AG10803 (cell line): ENCODE measurements around the gene KIF7.
"Not testable (repeated sequence)": the region's sequence is repeated elsewhere in the genome, so short reads cannot be mapped to it uniquely, and the experiment has no call there.

Experiments used
- DNase-seq: peaks from one replicate; pipeline ENCODE4 v3.0.0; 2010; ENCODE audit warnings: low read depth
- H3K4me3 ChIP-seq: 2 replicates; pipeline ENCODE4 v1.5.1; 2011; ENCODE audit warnings: mild to moderate bottlenecking, low read length, control low read depth
- CTCF ChIP-seq: conservative IDR thresholded peaks from 2 replicates; pipeline ENCODE4 v1.5.1; 2011; ENCODE audit warnings: mild to moderate bottlenecking, low read length, control low read depth, inconsistent platforms

The KIF7 gene

GRCh38 chr15:89654847-89655805 is at the start of gene KIF7:
Gene KIF7, minus strand, starts transcription at chr15:89655467. Its CDS starts 2,537 bp downstream, at chr15:89652930.
- no peak for TF ChIP-seq CTCF
- DNase-seq: peak; percentile 48
- H3K4me3 ChIP-seq: peak within 1 kb of the TSS; percentile 73

DNA sequence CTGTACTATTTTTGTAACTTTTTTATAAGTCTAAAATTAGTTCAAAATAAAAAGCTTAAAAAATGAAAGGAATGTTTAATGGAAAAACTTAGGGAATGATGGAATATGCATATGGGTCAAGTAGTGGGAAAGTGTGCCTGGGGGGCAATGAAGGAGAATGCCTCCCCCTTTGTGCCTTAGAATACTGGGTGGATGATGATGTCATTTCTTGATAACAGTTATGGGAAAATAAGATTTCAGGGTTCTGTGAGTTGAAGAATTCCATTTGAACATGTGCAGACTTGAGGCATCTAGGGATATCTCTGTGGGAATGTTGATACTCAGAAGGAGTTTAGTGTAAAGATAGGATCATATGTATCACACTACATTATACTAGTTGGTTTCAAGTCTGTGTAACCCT is 49.1 kb upstream of the KIF7 start:
- H3K4me3 ChIP-seq: no peak overlapping the region
- no peak for DNase-seq
- TF ChIP-seq CTCF: no peak

- no peak for TF ChIP-seq CTCF
- H3K4me3 ChIP-seq: no peak overlapping the region
- DNase-seq: no peak
Observed at GRCh38 chr15:89695198-89695597, 39.9 kb upstream of the KIF7 start.

DNA sequence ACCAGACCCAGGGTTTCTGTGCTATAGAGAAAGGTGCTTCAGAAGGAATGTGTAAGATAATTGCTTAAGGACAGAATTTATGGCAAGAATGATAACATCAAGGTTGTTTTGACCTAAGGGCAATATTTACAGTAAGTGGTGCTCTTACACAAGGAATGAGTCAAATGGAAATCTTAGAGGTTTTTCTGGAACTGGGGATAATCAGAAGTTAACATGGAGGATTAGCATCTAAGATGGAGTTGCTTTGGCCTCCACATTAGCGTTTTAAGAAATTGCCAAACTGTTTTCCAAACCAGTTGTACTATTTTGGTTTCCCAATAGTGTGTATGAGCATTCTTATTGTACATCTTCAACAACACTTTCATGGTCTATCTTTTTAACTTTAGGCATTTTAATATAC is 38.4 kb upstream of the KIF7 start:
- no peak for TF ChIP-seq CTCF
- H3K4me3 ChIP-seq: no peak overlapping the region
- no peak for DNase-seq

DNA sequence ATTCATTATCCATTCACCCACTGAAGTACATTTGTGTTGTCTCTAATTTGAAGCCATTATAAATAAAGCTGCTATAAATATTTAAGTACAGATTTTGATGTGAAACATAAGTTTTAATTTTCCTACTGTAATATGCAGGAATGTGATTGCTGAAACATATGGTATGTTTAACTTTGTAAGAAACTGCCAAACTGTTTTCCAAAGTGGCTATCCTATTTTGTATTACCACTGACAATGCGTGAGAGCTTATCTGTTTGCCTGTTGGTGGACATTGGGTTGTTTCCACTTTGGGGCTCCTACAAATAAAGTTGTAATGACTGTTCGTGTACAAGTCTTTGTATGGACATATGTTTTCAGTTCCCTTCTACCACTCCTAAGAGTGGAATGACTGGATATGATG is 37.8 kb upstream of the KIF7 start:
- no peak for TF ChIP-seq CTCF
- no peak overlapping the region for H3K4me3 ChIP-seq
- no peak for DNase-seq

GRCh38 chr15:89690276-89691218 is 35.3 kb upstream of the KIF7 start, which contains the start of the genes PEX11A and WDR93:
Gene PEX11A, minus strand, starts transcription at chr15:89690754. Its CDS starts 122 bp downstream, at chr15:89690632.
Gene WDR93, plus strand, starts transcription at chr15:89690811. Its CDS starts 10,936 bp downstream, at chr15:89701747.
- no peak for TF ChIP-seq CTCF
- H3K4me3 ChIP-seq: peak within 1 kb of the TSS; percentile 95
- DNase-seq: peak; percentile 56

- DNase-seq: not testable (repeated sequence)
- H3K4me3 ChIP-seq: peak overlapping the region; percentile 95
Observed at GRCh38 chr15:89689930-89690275, 34.6 kb upstream of the KIF7 start.
